ENCODE measurements around the gene DTYMK. TPM values are rescaled to one million over a fixed set of nuclear protein-coding genes. Genes with fewer than 3 reads are reported as not detected.

Gene DTYMK
- total RNA-seq, 4 donors from 2014 or later, result 14.6 to 40.3 (median 21.9) TPM

GRCh38 chr2:241637018-241637794 lies 49.4 kb downstream of the DTYMK start, which contains the start of the genes ATG4B and THAP4:
Gene ATG4B (plus strand): TSS chr2:241637693. CDS start chr2:241637715, 22 bp downstream.
Gene THAP4 (minus strand): TSS chr2:241637158. CDS start chr2:241637017, 141 bp downstream.
- intact Hi-C loops (cut with DNase I), result no loop called here
- H3K36me3 ChIP-seq, result peaks cover 13 to 27% (median 14%) of the 10 kb centered on the region in 3 donors
- peak within 1 kb of the TSS; percentile 72 to 99 (median 86) for H3K4me3 ChIP-seq
- no peaks in the 10 kb centered on the region for H3K27me3 ChIP-seq
- no peak for DNase-seq
- no CpG with 5 or more reads among the region's 123 CpGs for WGBS, 2 donors
- peak within 1 kb of the TSS; percentile 95 to 100 (median 100) for H3K27ac ChIP-seq
- H3K9me3 ChIP-seq, result no peaks in the 10 kb centered on the region
- TF ChIP-seq CTCF (IDR thresholded peaks at IDR 0.05), result peak in 1 of 6 experiments; percentile 8
- peak in 1 of 4 donors; percentile 61 for TF ChIP-seq POLR2A (IDR thresholded peaks at IDR 0.05)
- peaks cover 18 to 72% (median 39%) of the 10 kb centered on the region in 3 donors for H3K4me1 ChIP-seq

- peaks cover 18 to 64% (median 39%) of the 10 kb centered on the region in 3 donors for H3K4me1 ChIP-seq
- H3K27ac ChIP-seq, result peak overlapping the region; percentile 95 to 100 (median 100)
- H3K9me3 ChIP-seq, result no peaks in the 10 kb centered on the region
- peak overlapping the region; percentile 72 to 99 (median 86) for H3K4me3 ChIP-seq
- no peaks in the 10 kb centered on the region for H3K27me3 ChIP-seq
- peaks cover 13 to 35% (median 18%) of the 10 kb centered on the region in 3 donors for H3K36me3 ChIP-seq
- intact Hi-C loops (cut with DNase I), result no loop called here
- 0% methylated on average over 7 to 36 of the region's 97 CpGs for WGBS, 2 donors
- TF ChIP-seq CTCF (IDR thresholded peaks at IDR 0.05), result no peak
- TF ChIP-seq POLR2A (IDR thresholded peaks at IDR 0.05), result peak in 1 of 4 donors; percentile 29
- no peak for DNase-seq
Observed at GRCh38 chr2:241636182-241637017, 50.2 kb downstream of the DTYMK start.

- intact Hi-C loops (cut with DNase I), result no loop called here
- 4 to 10% methylated on average over 6 of the region's 6 CpGs for WGBS, 2 donors
- H3K27ac ChIP-seq, result peak overlapping the region; percentile 95 to 100 (median 100)
- no peak for DNase-seq
- H3K9me3 ChIP-seq, result no peaks in the 10 kb centered on the region
- TF ChIP-seq POLR2A (IDR thresholded peaks at IDR 0.05) (no peak), CTCF (IDR thresholded peaks at IDR 0.05) (no peak)
- peaks cover 13 to 40% (median 18%) of the 10 kb centered on the region in 3 donors for H3K36me3 ChIP-seq
- peak overlapping the region; percentile 72 to 99 (median 86) for H3K4me3 ChIP-seq
- no peaks in the 10 kb centered on the region for H3K27me3 ChIP-seq
- peaks cover 18 to 62% (median 38%) of the 10 kb centered on the region in 3 donors for H3K4me1 ChIP-seq
Observed at GRCh38 chr2:241635756-241636155, 50.9 kb downstream of the DTYMK start.

- no peak overlapping the region for H3K27ac ChIP-seq
- H3K27me3 ChIP-seq, result no peaks in the 10 kb centered on the region
- H3K4me1 ChIP-seq, result peaks cover 12 to 55% (median 26%) of the 10 kb centered on the region in 3 donors
- intact Hi-C loops (cut with DNase I), result no loop called here
- no peak for TF ChIP-seq POLR2A (IDR thresholded peaks at IDR 0.05)
- TF ChIP-seq CTCF (IDR thresholded peaks at IDR 0.05), result no peak
- no peak for DNase-seq
- no peak overlapping the region for H3K4me3 ChIP-seq
- WGBS, 2 donors, result 86 to 95% methylated on average over 6 to 8 of the region's 17 CpGs
- no peaks in the 10 kb centered on the region for H3K9me3 ChIP-seq
- H3K36me3 ChIP-seq, result peaks cover 13 to 44% (median 18%) of the 10 kb centered on the region in 3 donors
Observed at GRCh38 chr2:241633561-241633960, 53.1 kb downstream of the DTYMK start.
